Endothelial cell of umbilical vein (primary cell): ENCODE measurements around the gene MAPK9. TPM values are rescaled to one million over a fixed set of nuclear protein-coding genes. Genes with fewer than 3 reads are reported as not detected.

Experiments used
- BruUV-seq: library from RNA; stranded (reverse); fragments of 400-500 nt; replicated peaks from 2 replicates; lab custom pipeline; 2021; lab: Mats Ljungman, UMichigan
- CTCF ChIA-PET: fragments of 300-600, 350-600 bp; sonication (Branson Sonifier 250); formaldehyde crosslinking; loops from one replicate; lab custom pipeline; 2021; ENCODE audit warnings: antibody characterized with exemption, inconsistent platforms; lab: Charles Lee
- POLR2A ChIA-PET: fragments of 300-600, 350-600 bp; sonication (Branson Sonifier 250); formaldehyde crosslinking; loops from one replicate; lab custom pipeline; 2021; ENCODE audit warnings: antibody characterized with exemption, inconsistent platforms; lab: Charles Lee
- DNase-seq: peaks from one replicate; pipeline ENCODE4 v3.0.0-alpha.2; 2011; ENCODE audit warnings: low read depth, low spot score
- FAIRE-seq: peaks from 2 replicates; lab custom pipeline; 2011; peaks lifted over from hg19 to GRCh38; lab: Jason Lieb, UNC
- H2AFZ ChIP-seq: 2 replicates; pipeline ENCODE4 v1.6.0; 2012; ENCODE audit warnings: low read depth, low read length, control low read depth, inconsistent platforms
- H3K27ac ChIP-seq: 2 replicates; pipeline ENCODE4 v1.5.1; 2011; ENCODE audit warnings: low read depth, mild to moderate bottlenecking, control low read depth, low read length, moderate library complexity; ENCODE audit not compliant: insufficient read depth
- H3K27me3 ChIP-seq, 2 experiments: 2 replicates each; pipeline versions ENCODE4 v1.6.0 to v1.6.1; 2011; ENCODE audit warnings: low read length in 2 of 2, mixed read lengths in 1 of 2; ENCODE audit not compliant: control insufficient read depth in 2 of 2, insufficient read depth in 2 of 2
- H3K36me3 ChIP-seq, 2 experiments: 2 replicates in 1 of 2; 3 replicates in 1 of 2; pipeline ENCODE4 v1.5.1; 2011; ENCODE audit warnings: low read length in 2 of 2, mild to moderate bottlenecking in 1 of 2, moderate library complexity in 1 of 2; ENCODE audit not compliant: control insufficient read depth in 2 of 2, insufficient read depth in 2 of 2; ENCODE audit errors: extremely low read depth in 1 of 2
- H3K4me1 ChIP-seq: 3 replicates; pipeline ENCODE4 v1.5.1; 2011; ENCODE audit warnings: mild to moderate bottlenecking, low read length; ENCODE audit not compliant: control insufficient read depth, insufficient read depth; ENCODE audit errors: extremely low read depth
- H3K4me2 ChIP-seq: 2 replicates; pipeline ENCODE4 v1.6.1; 2011; ENCODE audit warnings: low read length, control low read depth, mixed read lengths; ENCODE audit not compliant: insufficient read depth
- H3K4me3 ChIP-seq, 3 experiments: fragments of 200-600 bp in 1 of 3; sonication (generic), shearing (Covaris generic) in 1 of 3; replicated peaks in 1 of 3; 2 replicates each; pipeline ENCODE4 v1.5.1; 2011 to 2016; ENCODE audit warnings: control low read depth in 3 of 3, low read length in 3 of 3, mild to moderate bottlenecking in 2 of 3, inconsistent platforms in 1 of 3, low read depth in 1 of 3, moderate library complexity in 1 of 3; ENCODE audit not compliant: insufficient read depth in 1 of 3
- H3K79me2 ChIP-seq: 2 replicates; pipeline ENCODE4 v1.6.0; 2012; ENCODE audit warnings: low read length, inconsistent platforms; ENCODE audit not compliant: control insufficient read depth, insufficient read depth
- H3K9ac ChIP-seq: replicated peaks from 2 replicates; pipeline ENCODE3; 2011; ENCODE audit warnings: low read length, control low read depth; ENCODE audit not compliant: insufficient read depth; ENCODE audit errors: extremely low read depth
- H3K9me1 ChIP-seq: replicated peaks from 3 replicates; pipeline ENCODE4 v1.6.0; 2011; ENCODE audit warnings: mild to moderate bottlenecking, low read length; ENCODE audit not compliant: control insufficient read depth, insufficient read depth; ENCODE audit errors: extremely low read depth
- H3K9me3 ChIP-seq: replicated peaks from 2 replicates; pipeline ENCODE4 v1.5.1; 2012; ENCODE audit warnings: low read length, inconsistent platforms; ENCODE audit not compliant: control insufficient read depth, insufficient read depth
- H4K20me1 ChIP-seq: replicated peaks from 2 replicates; pipeline ENCODE3; 2011; ENCODE audit warnings: mild to moderate bottlenecking, low read length; ENCODE audit not compliant: control insufficient read depth, insufficient read depth; ENCODE audit errors: extremely low read depth
- EZH2 ChIP-seq: IDR thresholded peaks from 2 replicates; pipeline ENCODE4 v1.6.1; 2012; ENCODE audit warnings: borderline replicate concordance, low read depth, mild to moderate bottlenecking, moderate library complexity, low read length, inconsistent platforms; ENCODE audit not compliant: severe bottlenecking
- FOS ChIP-seq: IDR thresholded peaks from 2 replicates; pipeline ENCODE4 v1.6.1; 2011; ENCODE audit warnings: mild to moderate bottlenecking, low read length, moderate library complexity, borderline replicate concordance; ENCODE audit not compliant: insufficient read depth
- GATA2 ChIP-seq: IDR thresholded peaks from 2 replicates; pipeline ENCODE4 v1.7.0; 2011; ENCODE audit warnings: low read depth, mild to moderate bottlenecking, moderate library complexity, mixed read lengths, low read length; ENCODE audit not compliant: insufficient read length, insufficient read depth
- JUN ChIP-seq: IDR thresholded peaks from 2 replicates; pipeline ENCODE4 v1.6.1; 2011; ENCODE audit warnings: borderline replicate concordance, low read depth; ENCODE audit not compliant: insufficient read length, insufficient read depth
- MYC ChIP-seq: IDR thresholded peaks from one replicate; pipeline ENCODE4 v1.6.1; 2011; ENCODE audit warnings: mild to moderate bottlenecking, low read depth, low read length
- POLR2A ChIP-seq: IDR thresholded peaks from 2 replicates; pipeline ENCODE4 v1.6.1; 2012; ENCODE audit warnings: low read depth, mild to moderate bottlenecking, control low read depth, low read length
- POLR2AphosphoS5 ChIP-seq: IDR thresholded peaks from 2 replicates; pipeline ENCODE4 v1.6.1; 2012; ENCODE audit warnings: low read depth, mild to moderate bottlenecking, control low read depth, low read length, moderate library complexity; ENCODE audit not compliant: insufficient read depth
- dilution Hi-C: fragments of 300-500 bp; cut with MboI; formaldehyde crosslinking; loops from one replicate; pipeline ENCODE4 v1.15.0; 2019; ENCODE audit warnings: low sequenced_read_pairs; ENCODE audit not compliant: extremely low pct_ligation_motif_present
- intact Hi-C: fragments of 100-400 bp; cut with micrococcal nuclease; formaldehyde crosslinking; loops from one replicate; pipeline ENCODE4 v1.10.0; 2022
- polyA plus RNA-seq, 4 experiments: library from polyadenylated mRNA; depleted of rRNA in 3 of 4; stranded (reverse) in 3 of 4; unstranded in 1 of 4; fragments of >200 nt; gene quantifications; 2 replicates each; pipeline versions ENCODE4 v1.2.1 to v1.2.3, GENCODE V29; 2011 to 2012; ENCODE audit warnings: missing spikeins in 1 of 4
- total RNA-seq: library from RNA; stranded (reverse); gene quantifications from 2 replicates; pipeline ENCODE4 v1.2.3, GENCODE V29; 2021
- TF ChIP-seq, protein P1 (sequence below), 2 donors: IDR thresholded peaks; 1 replicate in 1 of 2; 2 replicates in 1 of 2; pipeline ENCODE4 v1.5.1; 2011; ENCODE audit warnings: low read length in 2 of 2, mild to moderate bottlenecking in 2 of 2, moderate library complexity in 2 of 2, control low read depth in 1 of 2, inconsistent platforms in 1 of 2, low read depth in 1 of 2; ENCODE audit not compliant: insufficient read depth in 1 of 2; ENCODE audit errors: extremely low read depth in 1 of 2
- TF ChIP-seq, protein P2 (sequence below): IDR thresholded peaks from 2 replicates; pipeline ENCODE4 v1.6.1; 2011; ENCODE audit not compliant: insufficient read depth, insufficient read length

MAPK9 gene
- total and polyA plus RNA-seq, 2 donors (not counting 3 experiments of a cell fraction or from before 2014, with no cell fraction given) = 24.6 to 34.8 TPM

DNA sequence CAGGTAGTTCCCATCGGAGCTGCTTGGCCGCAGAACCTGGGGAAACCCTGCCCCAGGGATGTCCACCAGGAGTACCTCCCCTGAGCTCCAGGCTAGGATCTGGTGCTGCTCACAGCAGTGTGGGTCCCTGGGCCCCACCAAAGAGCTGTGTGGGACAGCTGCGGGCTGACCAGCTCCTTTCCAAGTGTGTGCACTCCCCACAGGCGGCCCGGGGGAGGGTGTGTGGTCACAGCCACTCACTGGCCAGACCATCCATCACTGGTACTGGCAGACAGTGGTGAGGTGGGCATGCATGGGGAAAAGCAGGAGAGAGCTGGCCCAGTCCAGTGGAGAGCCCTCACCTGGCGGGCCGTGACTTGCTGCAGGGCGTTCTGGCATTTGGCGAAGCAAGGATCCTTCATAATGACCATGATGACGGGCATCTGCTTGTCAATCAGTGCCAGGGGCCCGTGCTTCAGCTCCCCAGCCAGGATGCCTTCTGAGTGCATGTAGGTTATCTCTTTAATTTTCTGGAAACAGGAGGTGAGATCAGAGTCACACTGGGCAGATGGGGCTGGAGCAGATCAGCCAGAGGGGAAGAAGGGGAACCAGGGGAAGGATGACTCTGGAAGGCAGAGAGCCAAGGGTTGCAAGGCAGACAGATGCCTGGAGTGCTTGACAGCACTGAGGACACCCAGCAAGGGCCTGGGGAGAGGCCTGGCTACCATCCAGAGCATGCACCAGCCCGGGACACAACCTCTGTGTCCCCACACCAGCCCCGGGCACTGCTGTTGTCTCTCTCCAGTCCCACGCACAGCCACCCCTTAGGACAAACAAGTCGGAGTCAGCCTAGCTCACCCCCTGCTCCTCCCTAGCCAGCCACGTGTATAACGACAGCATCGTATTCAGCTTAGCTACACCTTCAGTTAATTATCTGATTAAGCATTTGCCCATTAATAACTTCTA lies 12.8 kb upstream of the MAPK9 start:
- no peaks in the 10 kb centered on the region for H3K36me3 ChIP-seq
- no peak overlapping the region for H2AFZ ChIP-seq
- no peak overlapping the region for H3K4me3 ChIP-seq
- TF ChIP-seq, protein P1, sequence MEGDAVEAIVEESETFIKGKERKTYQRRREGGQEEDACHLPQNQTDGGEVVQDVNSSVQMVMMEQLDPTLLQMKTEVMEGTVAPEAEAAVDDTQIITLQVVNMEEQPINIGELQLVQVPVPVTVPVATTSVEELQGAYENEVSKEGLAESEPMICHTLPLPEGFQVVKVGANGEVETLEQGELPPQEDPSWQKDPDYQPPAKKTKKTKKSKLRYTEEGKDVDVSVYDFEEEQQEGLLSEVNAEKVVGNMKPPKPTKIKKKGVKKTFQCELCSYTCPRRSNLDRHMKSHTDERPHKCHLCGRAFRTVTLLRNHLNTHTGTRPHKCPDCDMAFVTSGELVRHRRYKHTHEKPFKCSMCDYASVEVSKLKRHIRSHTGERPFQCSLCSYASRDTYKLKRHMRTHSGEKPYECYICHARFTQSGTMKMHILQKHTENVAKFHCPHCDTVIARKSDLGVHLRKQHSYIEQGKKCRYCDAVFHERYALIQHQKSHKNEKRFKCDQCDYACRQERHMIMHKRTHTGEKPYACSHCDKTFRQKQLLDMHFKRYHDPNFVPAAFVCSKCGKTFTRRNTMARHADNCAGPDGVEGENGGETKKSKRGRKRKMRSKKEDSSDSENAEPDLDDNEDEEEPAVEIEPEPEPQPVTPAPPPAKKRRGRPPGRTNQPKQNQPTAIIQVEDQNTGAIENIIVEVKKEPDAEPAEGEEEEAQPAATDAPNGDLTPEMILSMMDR (IDR thresholded peaks at IDR 0.05; ENCODE audit: extremely low read depth in 1 of 2, insufficient read depth in 1 of 2, low read depth in 1 of 2, low read length in 2 of 2) = no peak
- TF ChIP-seq EZH2 (no peak), POLR2A (no peak), POLR2AphosphoS5 (no peak), MYC (no peak), FOS (no peak), GATA2 (no peak), JUN (no peak)
- TF ChIP-seq, protein P2, sequence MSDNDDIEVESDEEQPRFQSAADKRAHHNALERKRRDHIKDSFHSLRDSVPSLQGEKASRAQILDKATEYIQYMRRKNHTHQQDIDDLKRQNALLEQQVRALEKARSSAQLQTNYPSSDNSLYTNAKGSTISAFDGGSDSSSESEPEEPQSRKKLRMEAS = no peak
- CTCF ChIA-PET = interaction anchor here (1.0 to 4.1 kb wide), 4 partner anchors 10 to 24 kb away, joined by 3 to 21 read pairs (median 6); no protein-coding TSS in a partner anchor
- H4K20me1 ChIP-seq = no peaks in the 10 kb centered on the region
- POLR2A ChIA-PET = no interaction called here
- H3K9me3 ChIP-seq = no peaks in the 10 kb centered on the region
- H3K9me1 ChIP-seq = no peaks in the 10 kb centered on the region
- intact Hi-C loops = no loop called here
- H3K27me3 ChIP-seq = no peaks in the 10 kb centered on the region
- BruUV-seq = no TSS peak
- H3K27ac ChIP-seq = no peak overlapping the region
- DNase-seq = no peak
- dilution Hi-C loops = no loop called here
- no peaks in the 10 kb centered on the region for H3K4me1 ChIP-seq
- FAIRE-seq = no peak
- no peak overlapping the region for H3K4me2 ChIP-seq
- no peaks in the 10 kb centered on the region for H3K79me2 ChIP-seq
- H3K9ac ChIP-seq = no peak overlapping the region
